Measurements from ENCODE around the gene GPATCH2.
"Not testable (repeated sequence)": the region's sequence is repeated elsewhere in the genome, so short reads cannot be mapped to it uniquely, and the experiment has no call there.

The GPATCH2 gene

DNA sequence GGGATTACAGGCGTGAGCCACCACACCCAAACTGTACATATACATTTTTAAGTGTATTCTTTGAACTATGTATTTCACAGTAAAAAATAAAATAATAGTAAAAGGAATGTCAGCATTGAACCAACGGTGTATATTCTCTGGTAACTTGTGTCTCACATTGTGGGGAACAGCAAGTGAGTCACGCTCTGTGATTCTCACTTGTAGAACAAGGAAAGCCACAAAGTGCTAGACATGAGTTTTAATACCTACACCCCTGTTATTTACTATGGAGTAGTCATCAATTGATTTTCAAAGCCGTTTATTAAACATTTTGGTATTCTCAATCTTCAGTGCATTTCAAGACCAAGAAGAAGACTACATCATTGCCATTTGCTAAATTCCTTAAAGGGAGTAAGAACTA, 197.2 kb downstream of the GPATCH2 start:
- DNase-seq = no peak

DNA sequence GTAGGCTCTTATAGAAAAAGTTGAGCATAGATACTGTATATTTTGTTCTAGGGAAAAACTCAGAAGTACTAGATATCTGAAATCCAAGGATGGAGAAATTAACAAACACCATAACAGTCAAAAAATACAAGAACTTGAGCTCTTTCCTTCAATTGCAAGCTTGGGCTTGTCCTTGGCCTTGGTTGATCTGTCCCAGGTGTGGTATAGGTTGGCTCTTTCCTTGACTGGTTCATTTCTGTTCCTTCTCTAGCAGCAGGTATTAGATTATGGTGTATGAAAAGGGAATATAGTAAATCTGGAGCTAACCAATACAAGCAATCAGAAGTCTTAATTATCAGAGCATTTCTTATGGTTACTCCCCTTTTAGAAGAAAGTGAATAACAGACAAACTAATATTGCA, 198.6 kb downstream of the GPATCH2 start:
- no peak for DNase-seq

DNA sequence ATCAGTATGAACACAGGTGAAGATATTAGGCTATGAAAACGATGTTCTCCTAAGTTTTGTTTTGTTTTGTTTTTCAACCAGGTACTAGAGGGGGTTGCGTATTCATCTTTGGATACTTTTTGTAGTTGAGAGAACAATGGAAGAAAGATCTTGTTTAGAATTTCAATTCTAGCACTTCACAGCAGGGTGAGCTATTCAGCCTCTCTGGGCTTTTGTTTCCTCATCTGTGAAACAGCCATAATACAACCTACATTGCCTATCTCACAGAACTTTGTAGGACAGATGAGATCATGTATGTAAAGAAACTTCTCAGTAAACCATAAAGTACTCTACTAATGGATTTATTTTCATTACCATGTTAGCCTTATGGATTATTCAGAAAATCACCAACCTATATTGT, 199.5 kb downstream of the GPATCH2 start:
- no peak for DNase-seq

DNA sequence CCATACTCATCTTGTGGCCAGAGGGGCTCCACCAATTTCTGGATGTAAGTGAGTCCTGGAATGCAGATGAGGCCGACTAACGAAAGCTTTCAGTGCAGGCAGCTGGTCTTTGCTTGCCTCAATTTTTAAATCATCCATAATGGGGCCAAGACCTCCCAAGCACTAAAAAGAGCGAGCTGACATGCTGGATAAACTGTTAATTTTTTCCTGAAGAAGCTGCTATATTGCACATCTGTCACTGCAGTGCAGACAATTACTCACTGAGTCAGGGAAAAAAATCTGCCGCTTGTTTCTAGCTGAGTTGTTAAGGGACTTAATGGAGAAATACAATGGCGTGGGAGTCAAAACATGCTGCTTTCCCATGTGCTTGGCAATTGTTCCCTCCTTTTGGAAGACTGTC, 205.5 kb downstream of the GPATCH2 start:
- no peak for DNase-seq

- DNase-seq = no peak
Measured at GRCh38 chr1:217419194-217419551, 211.7 kb downstream of the GPATCH2 start.

GRCh38 chr1:217418269-217419193, 212.4 kb downstream of the GPATCH2 start:
- DNase-seq = no peak

GRCh38 chr1:217417363-217417762, 213.5 kb downstream of the GPATCH2 start:
- DNase-seq = no peak

DNA sequence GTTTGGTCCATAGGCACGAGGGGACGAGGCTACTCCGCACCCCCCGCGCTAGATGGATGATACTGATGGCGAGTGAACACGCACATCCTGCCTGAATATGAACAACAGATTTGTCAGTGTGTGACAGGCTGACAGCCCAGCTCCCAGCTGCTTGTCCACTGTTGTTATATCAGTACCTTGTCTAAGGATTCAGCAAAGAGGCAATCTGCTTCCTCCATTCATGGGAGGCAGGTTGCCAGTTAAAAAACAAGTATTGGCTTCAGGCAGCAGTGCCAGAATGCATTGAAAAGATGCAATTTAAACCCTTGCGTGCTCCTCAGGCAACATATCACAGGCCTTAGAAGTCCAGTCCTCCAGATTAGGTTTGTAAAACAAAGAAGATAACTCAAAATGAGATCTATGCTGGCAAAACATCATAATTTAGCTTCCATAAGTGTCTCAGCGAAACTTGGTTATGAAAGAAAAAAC, 223.3 kb downstream of the GPATCH2 start:
- DNase-seq = no peak

DNA sequence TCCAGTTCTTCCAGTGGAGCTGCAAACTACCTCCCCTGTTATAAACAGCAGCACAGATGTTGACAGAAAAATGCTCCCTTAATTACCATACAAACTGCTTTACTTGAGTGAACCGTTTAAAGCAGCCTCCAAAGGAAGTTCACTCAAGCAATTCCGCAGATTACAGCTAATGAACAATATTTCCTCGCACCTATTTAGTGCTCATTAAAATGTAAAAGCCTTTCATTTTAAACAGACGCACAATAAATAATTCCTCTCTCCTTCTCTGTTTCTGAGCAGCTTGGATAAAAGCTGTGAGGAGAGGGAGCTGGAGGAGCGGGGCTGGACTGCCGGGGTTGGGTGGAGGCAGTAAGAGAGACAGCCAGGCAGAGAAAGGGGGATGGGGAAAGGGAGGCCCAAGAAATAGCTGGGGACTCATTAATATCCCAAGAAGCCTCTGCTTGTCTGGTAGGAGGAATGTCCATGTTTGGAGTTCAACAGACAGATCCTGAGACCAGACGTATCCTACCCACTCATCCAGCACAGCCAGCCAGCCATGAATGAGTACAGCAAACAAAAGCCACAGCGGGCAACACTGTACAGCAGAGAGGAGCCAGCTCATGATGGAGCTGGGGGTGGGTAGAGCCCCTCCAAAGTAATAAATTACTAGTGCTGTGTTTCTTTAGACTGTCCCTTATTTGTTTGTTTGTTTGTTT, 227.7 kb downstream of the GPATCH2 start:
- DNase-seq = peak; percentile 61

DNA sequence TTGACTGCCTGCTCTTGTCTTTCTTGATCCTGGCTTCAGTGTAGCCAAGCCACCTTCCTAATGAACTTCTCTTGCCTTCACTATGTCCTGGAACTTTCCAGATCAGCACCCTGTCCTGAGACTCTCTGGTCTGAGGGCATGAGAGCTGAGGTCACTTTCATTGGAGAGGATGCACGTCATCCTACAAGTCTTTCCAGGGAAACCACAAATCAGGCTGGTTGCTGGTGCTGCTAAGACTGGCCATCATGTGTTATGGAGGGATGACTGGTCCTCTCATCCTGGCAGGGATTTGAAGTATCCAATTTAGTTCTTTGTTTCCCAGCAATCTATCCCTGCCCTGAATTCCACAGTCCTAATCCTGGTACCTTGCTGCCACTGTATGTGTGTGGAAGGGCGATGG, 228.6 kb downstream of the GPATCH2 start:
- no peak for DNase-seq

- DNase-seq = peak; percentile 59
Measured at GRCh38 chr1:217393896-217394295, 237.0 kb downstream of the GPATCH2 start.

DNA sequence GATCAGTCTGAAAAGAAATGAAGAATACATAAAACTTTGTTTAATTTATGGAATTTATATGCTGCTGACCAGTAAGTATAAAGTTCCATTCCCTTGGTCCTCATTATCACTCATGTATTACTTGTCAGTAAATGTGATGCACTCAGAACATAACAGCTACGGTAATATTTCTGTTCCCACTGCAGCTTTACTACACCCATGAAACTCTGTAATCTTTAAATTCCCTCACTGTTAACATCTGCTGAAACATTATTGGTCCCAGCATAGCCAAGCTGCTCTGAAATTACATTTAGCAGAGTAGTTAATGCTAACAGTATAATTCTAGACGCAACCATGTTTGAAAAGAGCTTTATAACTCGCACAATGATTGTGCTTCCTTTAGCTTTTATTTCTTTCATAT, 238.4 kb downstream of the GPATCH2 start:
- DNase-seq = no peak

DNA sequence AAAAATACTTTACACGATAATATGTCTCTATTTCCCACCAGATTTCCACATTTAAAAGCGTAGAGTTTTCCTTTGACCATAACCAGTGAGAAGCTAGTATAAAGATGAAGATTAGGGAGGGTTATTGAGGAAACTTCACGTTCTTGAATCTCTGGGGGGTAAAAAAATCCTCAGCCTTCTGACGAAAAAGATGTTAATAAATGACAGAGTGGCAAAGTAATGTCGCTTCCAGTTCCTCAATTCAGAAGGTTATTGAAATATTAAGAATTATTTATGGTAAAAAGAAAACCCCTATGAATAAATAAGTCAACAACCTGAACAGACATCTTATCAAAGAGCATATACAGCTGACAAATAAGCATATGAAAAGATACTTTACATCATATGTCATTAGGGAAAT, 241.0 kb downstream of the GPATCH2 start:
- no peak for DNase-seq

DNA sequence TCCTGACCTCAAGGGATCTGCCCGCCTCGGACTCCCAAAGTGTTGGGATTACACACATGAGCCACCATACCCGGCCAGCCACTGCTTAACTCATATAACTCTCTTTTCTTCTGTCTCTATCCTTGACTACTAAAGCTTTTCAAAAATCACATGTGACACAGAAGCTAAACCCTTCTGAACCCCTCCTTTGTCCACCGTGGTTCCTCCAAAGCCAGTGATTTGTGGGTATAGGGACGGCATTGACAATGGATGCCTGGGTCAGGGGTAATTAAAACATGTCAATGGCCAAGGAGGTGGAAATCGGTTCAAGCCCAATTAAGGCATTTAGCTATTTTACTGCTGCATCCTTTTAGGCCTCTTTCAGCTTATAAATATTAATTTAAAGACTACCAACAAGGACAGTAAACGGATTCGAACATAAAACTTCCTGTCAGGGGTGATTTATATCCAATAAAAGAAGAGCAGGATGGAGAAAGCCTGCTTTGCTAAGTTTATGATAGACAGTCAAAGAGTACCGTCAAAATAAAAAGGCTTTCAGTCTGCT, 242.3 kb downstream of the GPATCH2 start:
- DNase-seq = no peak

DNA sequence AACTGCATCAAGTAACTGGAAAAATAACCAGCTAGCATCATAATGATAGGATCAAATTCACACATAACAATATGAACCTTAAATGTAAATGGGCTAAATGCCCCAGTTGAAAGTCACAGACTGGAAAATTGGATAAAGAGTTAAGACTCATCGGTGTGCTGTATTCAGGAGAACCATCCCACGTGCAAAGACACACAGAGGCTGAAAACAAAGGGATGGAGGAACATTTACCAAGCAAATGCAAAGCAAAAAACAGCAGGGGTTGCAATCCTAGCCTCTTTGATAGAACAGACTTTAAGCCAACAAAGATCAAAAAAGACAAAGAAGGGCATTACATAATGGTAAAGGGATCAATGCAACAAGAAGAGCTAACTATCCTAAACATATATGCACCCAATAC, 249.1 kb downstream of the GPATCH2 start:
- not testable (repeated sequence) for DNase-seq

DNA sequence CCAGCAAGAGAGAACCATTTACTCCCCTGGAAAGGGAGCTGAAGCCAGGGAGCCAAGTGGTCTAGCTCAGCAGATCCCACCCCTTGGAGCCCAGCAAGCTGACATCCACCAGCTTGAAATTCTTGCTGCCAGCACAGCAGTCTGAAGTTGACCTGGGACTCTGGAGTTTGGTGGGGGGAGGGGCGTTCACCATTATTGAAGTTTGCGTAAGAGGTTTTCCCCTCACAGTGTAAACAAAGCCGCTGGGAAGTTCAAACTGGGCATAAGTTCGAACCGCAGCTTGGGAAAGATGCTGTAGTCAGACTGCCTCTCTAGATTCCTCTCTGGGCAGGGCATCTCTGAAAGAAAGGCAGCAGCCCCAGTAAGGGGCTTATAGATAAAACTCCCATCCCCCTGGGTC, 251.1 kb downstream of the GPATCH2 start:
- not testable (repeated sequence) for DNase-seq

DNA sequence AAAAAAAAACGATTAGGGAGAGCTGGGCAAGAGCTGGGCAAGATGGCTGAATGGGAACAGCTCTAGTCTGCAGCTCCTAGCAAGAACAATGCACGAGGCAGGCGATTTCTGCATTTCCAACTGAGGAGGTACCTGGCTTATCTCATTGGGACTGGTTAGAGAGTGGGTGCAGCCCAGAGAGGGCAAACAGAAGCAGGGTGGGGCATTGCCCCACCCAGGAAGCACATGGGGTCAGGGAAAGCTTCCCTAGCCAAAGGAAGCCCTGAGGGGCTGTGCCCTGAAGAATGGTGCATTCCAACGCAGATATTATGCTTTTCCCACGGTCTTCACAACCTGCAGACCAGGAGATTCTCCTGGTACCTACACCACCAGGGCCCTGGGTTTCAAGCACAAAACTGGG, 251.6 kb downstream of the GPATCH2 start:
- DNase-seq = no peak

All from islet precursor cell (in vitro differentiated cells).